ENCODE measurements around the gene NOVA2. TPM values are rescaled to one million over a fixed set of nuclear protein-coding genes. Genes with fewer than 3 reads are reported as not detected.
A peak's percentile ranks its signal among the peaks of the same experiment; 100 is the strongest.

The NOVA2 gene
- total RNA-seq, 1 experiment from 2014 or later = not detected

GRCh38 chr19:45890877-45891276 is 82.8 kb downstream of the NOVA2 start:
- ChIA-PET CTCF (no interaction called here), POLR2A (ENCODE audit: low non-redundant PET) (no interaction called here)
- BruUV-seq (replicated peaks) = no TSS peak
- Histone ChIP-seq H3K4me3 (ENCODE audit: low read depth, low read length, poor library complexity, severe bottlenecking) (no peak overlapping the region), H3K36me3 (ENCODE audit: insufficient read depth, low read length, poor library complexity, severe bottlenecking) (no peaks in the 10 kb centered on the region), H3K4me1 (ENCODE audit: insufficient read depth, low read length, poor library complexity, severe bottlenecking) (peaks cover 2% of the 10 kb centered on the region), H3K27ac (ENCODE audit: low read depth, low read length, poor library complexity, severe bottlenecking) (no peak overlapping the region), H3K9me3 (ENCODE audit: low read depth, low read length, poor library complexity, severe bottlenecking) (no peaks in the 10 kb centered on the region), H3K27me3 (replicated peaks; ENCODE audit: insufficient read depth, low read depth, low read length, poor library complexity) (no peaks in the 10 kb centered on the region)
- TF ChIP-seq CTCF (conservative IDR thresholded peaks at IDR 0.05; ENCODE audit: low read depth, low read length) (no peak), EZH2 (IDR thresholded peaks at IDR 0.05; ENCODE audit: borderline replicate concordance, low read depth, low read length, poor library complexity, severe bottlenecking) (no peak)
- no peak for DNase-seq (ENCODE audit: low spot score)
- intact Hi-C loops (cut with micrococcal nuclease; ENCODE audit: unreplicated experiment) = no loop called here

GRCh38 chr19:45889210-45889885 is 84.3 kb downstream of the NOVA2 start:
- BruUV-seq (replicated peaks) = no TSS peak
- DNase-seq (ENCODE audit: low spot score) = no peak
- Histone ChIP-seq H3K36me3 (ENCODE audit: insufficient read depth, low read length, poor library complexity, severe bottlenecking) (peaks cover 2% of the 10 kb centered on the region), H3K9me3 (ENCODE audit: low read depth, low read length, poor library complexity, severe bottlenecking) (no peaks in the 10 kb centered on the region), H3K27ac (ENCODE audit: low read depth, low read length, poor library complexity, severe bottlenecking) (no peak overlapping the region), H3K27me3 (replicated peaks; ENCODE audit: insufficient read depth, low read depth, low read length, poor library complexity) (no peaks in the 10 kb centered on the region), H3K4me1 (ENCODE audit: insufficient read depth, low read length, poor library complexity, severe bottlenecking) (peaks cover 15% of the 10 kb centered on the region), H3K4me3 (ENCODE audit: low read depth, low read length, poor library complexity, severe bottlenecking) (no peak overlapping the region)
- POLR2A ChIA-PET (ENCODE audit: low non-redundant PET) = no interaction called here
- CTCF ChIA-PET = no interaction called here
- intact Hi-C loops (cut with micrococcal nuclease; ENCODE audit: unreplicated experiment) = no loop called here
- TF ChIP-seq EZH2 (IDR thresholded peaks at IDR 0.05; ENCODE audit: borderline replicate concordance, low read depth, low read length, poor library complexity, severe bottlenecking) (no peak), CTCF (conservative IDR thresholded peaks at IDR 0.05; ENCODE audit: low read depth, low read length) (no peak)

GRCh38 chr19:45887200-45887710 is 86.4 kb downstream of the NOVA2 start:
- BruUV-seq (replicated peaks) = TSS peak; percentile 95
- POLR2A ChIA-PET (ENCODE audit: low non-redundant PET) = no interaction called here
- H3K27me3 ChIP-seq (replicated peaks; ENCODE audit: insufficient read depth, low read depth, low read length, poor library complexity) = no peaks in the 10 kb centered on the region

More at GRCh38 chr19:45887200-45887710, 86.4 kb downstream of the NOVA2 start:
- intact Hi-C loops (cut with micrococcal nuclease; ENCODE audit: unreplicated experiment) = no loop called here
- peaks cover 29% of the 10 kb centered on the region for H3K4me1 ChIP-seq (ENCODE audit: insufficient read depth, low read length, poor library complexity, severe bottlenecking)
- H3K27ac ChIP-seq (ENCODE audit: low read depth, low read length, poor library complexity, severe bottlenecking) = peak overlapping the region; percentile 90
- TF ChIP-seq CTCF (conservative IDR thresholded peaks at IDR 0.05; ENCODE audit: low read depth, low read length) (no peak), EZH2 (IDR thresholded peaks at IDR 0.05; ENCODE audit: borderline replicate concordance, low read depth, low read length, poor library complexity, severe bottlenecking) (no peak)
- CTCF ChIA-PET = no interaction called here
- DNase-seq (ENCODE audit: low spot score) = no peak
- no peaks in the 10 kb centered on the region for H3K9me3 ChIP-seq (ENCODE audit: low read depth, low read length, poor library complexity, severe bottlenecking)
- peak overlapping the region; percentile 79 for H3K4me3 ChIP-seq (ENCODE audit: low read depth, low read length, poor library complexity, severe bottlenecking)
- H3K36me3 ChIP-seq (ENCODE audit: insufficient read depth, low read length, poor library complexity, severe bottlenecking) = peaks cover 2% of the 10 kb centered on the region

All from A673 (cell line).